Nephron progenitor cell (in vitro differentiated cells): ENCODE measurements around the gene GPRC5D.

Experiments used
- DNase-seq: peaks from one replicate; pipeline ENCODE4 v3.0.0; 2021
- H3K27ac Mint-ChIP-seq: 2 replicates; pipeline ENCODE4 v1.8.0; 2021; ENCODE audit warnings: mild to moderate bottlenecking, moderate library complexity, mixed read lengths
- H3K27me3 Mint-ChIP-seq: 2 replicates; pipeline ENCODE4 v1.8.0; 2021; ENCODE audit warnings: mild to moderate bottlenecking, low read depth, mixed read lengths; ENCODE audit not compliant: poor library complexity
- H3K36me3 Mint-ChIP-seq: 2 replicates; pipeline ENCODE4 v1.8.0; 2021; ENCODE audit warnings: low read depth, mixed read lengths
- H3K4me1 Mint-ChIP-seq: 2 replicates; pipeline ENCODE4 v1.8.0; 2021; ENCODE audit warnings: mixed read lengths
- H3K4me3 Mint-ChIP-seq: 2 replicates; pipeline ENCODE4 v1.8.0; 2021; ENCODE audit warnings: mild to moderate bottlenecking, moderate library complexity, mixed read lengths
- H3K9me3 Mint-ChIP-seq: 2 replicates; pipeline ENCODE4 v1.8.0; 2021; ENCODE audit warnings: mild to moderate bottlenecking, moderate library complexity, mixed read lengths
- TF ChIP-seq, protein P1 (sequence below): fragments of 200-600 bp; sonication (generic); IDR thresholded peaks from 2 replicates; pipeline ENCODE4 v1.5.0; 2021; ENCODE audit warnings: antibody characterized with exemption

The GPRC5D gene

DNA sequence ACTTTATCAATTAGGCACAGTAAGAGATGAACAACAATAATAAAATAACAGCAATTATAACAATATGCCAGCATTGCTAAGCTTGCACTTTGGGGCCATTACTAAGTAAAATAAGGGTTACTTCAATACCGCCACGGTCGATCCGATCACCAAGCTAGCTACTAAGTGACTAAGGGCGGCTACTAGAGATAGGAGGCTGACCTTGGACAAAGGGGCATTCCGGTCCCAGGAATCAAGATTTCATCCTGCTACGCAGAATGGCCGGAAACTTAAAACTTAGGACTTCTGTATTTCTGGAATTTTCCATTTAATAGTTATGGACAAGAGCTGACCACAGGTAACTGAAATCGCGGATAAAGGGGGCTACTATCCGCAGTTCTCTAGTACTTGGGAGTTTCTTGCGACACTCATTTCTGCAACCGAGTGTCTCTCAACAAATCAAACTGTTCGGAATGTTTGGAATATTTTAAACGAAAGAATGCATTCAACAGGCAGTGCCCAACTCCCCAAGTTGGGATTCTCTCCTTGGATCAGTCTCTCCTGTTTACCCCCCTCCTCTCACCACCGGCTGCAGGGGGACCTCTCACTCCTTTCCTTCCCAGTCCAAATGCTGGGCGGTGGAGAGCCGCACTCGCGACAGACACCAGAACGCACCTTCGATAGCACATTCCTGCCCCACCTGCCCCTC lies 47.4 kb upstream of the GPRC5D start:
- DNase-seq, result no peak
- TF ChIP-seq, protein P1, sequence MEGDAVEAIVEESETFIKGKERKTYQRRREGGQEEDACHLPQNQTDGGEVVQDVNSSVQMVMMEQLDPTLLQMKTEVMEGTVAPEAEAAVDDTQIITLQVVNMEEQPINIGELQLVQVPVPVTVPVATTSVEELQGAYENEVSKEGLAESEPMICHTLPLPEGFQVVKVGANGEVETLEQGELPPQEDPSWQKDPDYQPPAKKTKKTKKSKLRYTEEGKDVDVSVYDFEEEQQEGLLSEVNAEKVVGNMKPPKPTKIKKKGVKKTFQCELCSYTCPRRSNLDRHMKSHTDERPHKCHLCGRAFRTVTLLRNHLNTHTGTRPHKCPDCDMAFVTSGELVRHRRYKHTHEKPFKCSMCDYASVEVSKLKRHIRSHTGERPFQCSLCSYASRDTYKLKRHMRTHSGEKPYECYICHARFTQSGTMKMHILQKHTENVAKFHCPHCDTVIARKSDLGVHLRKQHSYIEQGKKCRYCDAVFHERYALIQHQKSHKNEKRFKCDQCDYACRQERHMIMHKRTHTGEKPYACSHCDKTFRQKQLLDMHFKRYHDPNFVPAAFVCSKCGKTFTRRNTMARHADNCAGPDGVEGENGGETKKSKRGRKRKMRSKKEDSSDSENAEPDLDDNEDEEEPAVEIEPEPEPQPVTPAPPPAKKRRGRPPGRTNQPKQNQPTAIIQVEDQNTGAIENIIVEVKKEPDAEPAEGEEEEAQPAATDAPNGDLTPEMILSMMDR, result no peak
- peaks cover 44% of the 10 kb centered on the region for H3K27me3 Mint-ChIP-seq
- peak overlapping the region; percentile 91 for H3K4me3 Mint-ChIP-seq
- H3K9me3 Mint-ChIP-seq, result no peaks in the 10 kb centered on the region
- H3K36me3 Mint-ChIP-seq, result no peaks in the 10 kb centered on the region
- peaks cover 37% of the 10 kb centered on the region for H3K4me1 Mint-ChIP-seq
- H3K27ac Mint-ChIP-seq, result no peak overlapping the region

DNA sequence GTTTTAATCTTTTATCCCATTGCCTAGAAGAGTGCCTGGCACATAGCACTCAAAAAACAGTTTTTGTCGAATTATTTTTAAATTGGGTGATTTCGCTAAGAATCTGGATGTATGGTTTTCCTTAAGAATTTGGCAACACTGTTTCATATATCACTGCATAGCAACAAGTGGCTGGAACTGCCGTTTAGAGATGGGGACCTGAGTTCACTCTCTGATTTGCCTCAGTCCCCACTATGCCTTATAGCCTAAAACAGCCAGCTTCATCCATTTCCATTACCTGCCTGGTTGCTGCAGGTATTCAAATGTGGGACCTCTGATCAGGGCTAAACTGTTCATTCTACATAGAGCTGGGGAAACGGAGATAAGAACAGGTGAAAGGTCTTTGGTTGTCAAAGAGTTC lies 46.3 kb upstream of the GPRC5D start:
- H3K27me3 Mint-ChIP-seq, result peaks cover 39% of the 10 kb centered on the region
- peaks cover 8% of the 10 kb centered on the region for H3K36me3 Mint-ChIP-seq
- TF ChIP-seq, protein P1, result no peak
- no peak overlapping the region for H3K4me3 Mint-ChIP-seq
- peaks cover 40% of the 10 kb centered on the region for H3K4me1 Mint-ChIP-seq
- H3K27ac Mint-ChIP-seq, result no peak overlapping the region
- DNase-seq, result no peak
- no peaks in the 10 kb centered on the region for H3K9me3 Mint-ChIP-seq

DNA sequence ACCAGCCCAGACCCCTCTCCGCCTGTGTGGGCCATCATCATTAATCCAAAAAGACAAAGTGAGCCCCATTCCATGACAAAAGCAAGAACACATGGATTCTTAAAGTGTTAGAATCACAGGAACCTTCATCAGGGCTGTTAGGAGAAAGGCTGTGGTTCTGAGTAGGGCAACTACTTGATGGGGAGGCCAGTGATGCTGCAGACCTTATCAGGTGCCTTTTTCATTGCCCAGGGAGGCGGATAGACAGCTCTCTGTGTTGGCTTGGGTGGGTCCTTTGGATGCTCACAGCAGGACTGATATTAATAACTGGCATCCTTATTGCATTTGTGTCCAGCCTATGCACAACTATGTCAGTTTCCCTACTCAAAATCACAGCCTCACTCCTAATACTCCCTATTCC lies 45.8 kb upstream of the GPRC5D start:
- Mint-ChIP-seq H3K4me3 (no peak overlapping the region), H3K27ac (no peak overlapping the region), H3K36me3 (peaks cover 8% of the 10 kb centered on the region), H3K9me3 (no peaks in the 10 kb centered on the region), H3K27me3 (peaks cover 37% of the 10 kb centered on the region), H3K4me1 (peaks cover 46% of the 10 kb centered on the region)
- DNase-seq, result no peak
- TF ChIP-seq, protein P1, result no peak

DNA sequence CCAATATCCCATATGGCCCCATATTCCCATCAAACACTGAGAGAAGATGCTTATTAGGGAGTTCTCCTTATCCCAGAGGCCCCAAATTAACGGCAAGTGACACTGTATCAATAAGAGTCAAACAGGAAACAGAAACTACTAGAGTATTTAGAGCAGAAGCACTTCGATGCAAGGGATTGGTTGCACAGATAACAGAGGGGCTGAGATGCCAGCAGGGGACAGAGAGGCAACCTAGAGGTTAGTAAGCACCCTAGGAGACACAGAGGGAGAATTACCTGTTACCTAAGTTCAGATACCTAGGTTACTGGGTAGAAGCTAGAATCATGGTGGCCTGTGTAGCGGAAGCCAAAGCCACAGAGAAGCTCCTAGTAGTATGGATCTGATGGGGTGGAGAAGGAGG lies 45.2 kb upstream of the GPRC5D start:
- H3K4me1 Mint-ChIP-seq, result peaks cover 45% of the 10 kb centered on the region
- H3K4me3 Mint-ChIP-seq, result no peak overlapping the region
- H3K27me3 Mint-ChIP-seq, result peaks cover 31% of the 10 kb centered on the region
- H3K36me3 Mint-ChIP-seq, result peaks cover 8% of the 10 kb centered on the region
- no peak for DNase-seq
- TF ChIP-seq, protein P1, result no peak
- no peak overlapping the region for H3K27ac Mint-ChIP-seq
- H3K9me3 Mint-ChIP-seq, result no peaks in the 10 kb centered on the region

DNA sequence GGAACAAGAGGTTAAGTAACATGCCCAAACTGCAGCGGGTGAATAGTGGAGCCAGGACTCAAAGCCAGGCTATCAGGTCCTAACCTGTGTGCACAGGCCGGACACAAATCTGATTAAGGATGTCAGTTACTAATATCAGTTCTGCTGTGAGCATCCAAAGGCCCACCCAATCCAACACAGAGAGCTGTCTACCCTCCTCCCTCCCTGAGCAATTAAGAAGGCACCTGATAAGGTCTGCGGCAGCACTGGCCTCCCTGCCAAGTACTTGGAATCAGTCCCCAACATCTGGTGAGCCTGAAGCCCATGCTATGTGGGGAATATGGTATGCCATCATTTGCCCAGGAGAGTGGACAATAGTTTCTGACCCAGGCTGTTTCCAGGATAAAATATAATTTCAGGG lies 44.2 kb upstream of the GPRC5D start:
- DNase-seq, result no peak
- H3K27ac Mint-ChIP-seq, result no peak overlapping the region
- TF ChIP-seq, protein P1, result no peak
- peaks cover 47% of the 10 kb centered on the region for H3K4me1 Mint-ChIP-seq
- no peaks in the 10 kb centered on the region for H3K9me3 Mint-ChIP-seq
- no peak overlapping the region for H3K4me3 Mint-ChIP-seq
- peaks cover 25% of the 10 kb centered on the region for H3K27me3 Mint-ChIP-seq
- H3K36me3 Mint-ChIP-seq, result peaks cover 8% of the 10 kb centered on the region

DNA sequence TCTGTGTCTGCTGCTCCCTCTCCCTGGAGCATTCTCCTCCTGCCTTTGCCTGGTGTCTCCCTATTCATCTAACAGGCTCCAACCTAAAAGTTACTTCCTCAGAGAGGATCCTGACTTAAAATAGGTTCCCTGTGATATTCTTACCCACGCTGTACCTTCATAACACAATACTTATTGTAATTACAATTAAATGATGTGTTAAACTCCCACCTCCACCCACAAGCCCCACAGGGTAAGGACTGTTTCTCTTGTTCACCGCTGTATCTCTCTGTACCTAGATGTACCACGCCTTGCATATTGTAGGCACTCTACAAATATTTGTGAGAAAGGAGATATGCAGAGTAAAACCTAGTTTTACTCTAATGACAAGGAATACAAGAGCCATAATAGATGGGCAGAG lies 43.1 kb upstream of the GPRC5D start:
- H3K4me1 Mint-ChIP-seq, result peaks cover 48% of the 10 kb centered on the region
- no peak for DNase-seq
- TF ChIP-seq, protein P1, result no peak
- H3K27me3 Mint-ChIP-seq, result peaks cover 21% of the 10 kb centered on the region
- H3K4me3 Mint-ChIP-seq, result no peak overlapping the region
- H3K36me3 Mint-ChIP-seq, result peaks cover 8% of the 10 kb centered on the region
- H3K27ac Mint-ChIP-seq, result no peak overlapping the region
- H3K9me3 Mint-ChIP-seq, result no peaks in the 10 kb centered on the region
